ENCODE results near the gene SLC27A3. TPM values are rescaled to one million over a fixed set of nuclear protein-coding genes. Genes with fewer than 3 reads are reported as not detected.
A peak's percentile ranks its signal among the peaks of the same experiment; 100 is the strongest.

The SLC27A3 gene
- total RNA-seq (2021): 5.0 and 5.7 TPM in 2 replicates
- Bru-seq, nascent RNA: percentile 35 among the genes with signal in this experiment
- percentile 40 among the genes with signal in this experiment for BruChase-seq, experiment 1, labeled RNA remaining after a 2-hour chase
- BruChase-seq, experiment 2, labeled RNA remaining after a 6-hour chase: percentile 44 among the genes with signal in this experiment
- long read RNA-seq, partial matches to known transcripts: 1 of 8 reads
- long read RNA-seq, other reads (novel, unspliced or antisense): 3 of 8 reads

- Histone ChIP-seq H3K27ac (ENCODE audit: low read depth, low read length, poor library complexity, severe bottlenecking) (no peak within 1 kb of the TSS), H3K27me3 (replicated peaks; ENCODE audit: insufficient read depth, low read depth, low read length, poor library complexity) (no peaks in the 10 kb centered on the region), H3K9me3 (ENCODE audit: low read depth, low read length, poor library complexity, severe bottlenecking) (no peaks in the 10 kb centered on the region), H3K4me3 (ENCODE audit: low read depth, low read length, poor library complexity, severe bottlenecking) (peak within 1 kb of the TSS; percentile 71), H3K4me1 (ENCODE audit: insufficient read depth, low read length, poor library complexity, severe bottlenecking) (peaks cover 14% of the 10 kb centered on the region), H3K36me3 (ENCODE audit: insufficient read depth, low read length, poor library complexity, severe bottlenecking) (peaks cover 25% of the 10 kb centered on the region)
- ChIA-PET CTCF (interaction anchor here (0.8 kb wide), 1 partner anchor 98 kb away, joined by 3 read pairs; no protein-coding TSS in a partner anchor), POLR2A (ENCODE audit: low non-redundant PET) (no interaction called here)
- no TSS peak for BruUV-seq (replicated peaks)
- intact Hi-C loops (cut with micrococcal nuclease; ENCODE audit: unreplicated experiment): loop anchor here (10.0 kb wide), 1 partner anchor 260 kb away; no protein-coding TSS in a partner anchor
- TF ChIP-seq CTCF (conservative IDR thresholded peaks at IDR 0.05; ENCODE audit: low read depth, low read length) (no peak), EZH2 (IDR thresholded peaks at IDR 0.05; ENCODE audit: borderline replicate concordance, low read depth, low read length, poor library complexity, severe bottlenecking) (no peak)
- DNase-seq (ENCODE audit: low spot score): peak; percentile 63
Observed at GRCh38 chr1:153774780-153775457, at the start of gene SLC27A3. TSS of gene SLC27A3 (plus strand) at chr1:153775407. CDS start at chr1:153775498, 91 bp downstream.

- BruUV-seq (replicated peaks): no TSS peak
- H3K4me3 ChIP-seq (ENCODE audit: low read depth, low read length, poor library complexity, severe bottlenecking): peak within 1 kb of the TSS; percentile 91
Observed at GRCh38 chr1:153727463-153728304, 47.5 kb upstream of the SLC27A3 start, which contains the start of gene INTS3. TSS of gene INTS3 (plus strand) at chr1:153728050. CDS start at chr1:153728635, 585 bp downstream.

More at GRCh38 chr1:153727463-153728304, 47.5 kb upstream of the SLC27A3 start, which contains the start of gene INTS3:
- Histone ChIP-seq H3K27me3 (replicated peaks; ENCODE audit: insufficient read depth, low read depth, low read length, poor library complexity) (no peaks in the 10 kb centered on the region), H3K4me1 (ENCODE audit: insufficient read depth, low read length, poor library complexity, severe bottlenecking) (peaks cover 7% of the 10 kb centered on the region), H3K36me3 (ENCODE audit: insufficient read depth, low read length, poor library complexity, severe bottlenecking) (peaks cover 8% of the 10 kb centered on the region), H3K9me3 (ENCODE audit: low read depth, low read length, poor library complexity, severe bottlenecking) (no peaks in the 10 kb centered on the region), H3K27ac (ENCODE audit: low read depth, low read length, poor library complexity, severe bottlenecking) (peak within 1 kb of the TSS; percentile 96)
- CTCF ChIA-PET: interaction anchor here (0.6 to 0.7 kb wide), 2 partner anchors 46 to 50 kb away, joined by 8 to 9 read pairs; no protein-coding TSS in a partner anchor
- TF ChIP-seq EZH2 (IDR thresholded peaks at IDR 0.05; ENCODE audit: borderline replicate concordance, low read depth, low read length, poor library complexity, severe bottlenecking) (no peak), CTCF (conservative IDR thresholded peaks at IDR 0.05; ENCODE audit: low read depth, low read length) (no peak)
- POLR2A ChIA-PET (ENCODE audit: low non-redundant PET): interaction anchor here (0.6 to 0.7 kb wide), 2 partner anchors 55 to 237 kb away, joined by 4 read pairs; no protein-coding TSS in a partner anchor
- intact Hi-C loops (cut with micrococcal nuclease; ENCODE audit: unreplicated experiment): no loop called here
- DNase-seq (ENCODE audit: low spot score): peak; percentile 100

Measured in A673 (cell line).